ENCODE measurements around the gene ETS1.

Gene ETS1

GRCh38 chr11:128515826-128516778 is 71.3 kb downstream of the ETS1 start:
- Histone ChIP-seq H3K27me3 (ENCODE audit: control insufficient read depth in 5 of 5, insufficient read depth in 4 of 5, low read length in 5 of 5) (peaks cover 0 to 3% (median 0%) of the 10 kb centered on the region in 5 donors), H3K4me3 (ENCODE audit: low read depth in 1 of 5, low read length in 5 of 5) (peak overlapping the region in 4 of 5 donors; percentile 30 to 86 (median 52)), H3K9me3 (ENCODE audit: control insufficient read depth in 5 of 5, low read length in 5 of 5) (no peaks in the 10 kb centered on the region), H3K27ac (ENCODE audit: low read depth, low read length) (no peak overlapping the region), H3K36me3 (ENCODE audit: control insufficient read depth in 5 of 5, insufficient read depth in 5 of 5, low read length in 5 of 5) (peaks cover 0 to 15% (median 9%) of the 10 kb centered on the region in 5 donors), H3K9ac (ENCODE audit: low read length in 5 of 5) (peak overlapping the region in 1 of 5 donors; percentile 11), H3K4me1 (ENCODE audit: control insufficient read depth in 5 of 5, insufficient read depth in 5 of 5, low read length in 5 of 5) (peaks cover 2 to 84% (median 38%) of the 10 kb centered on the region in 5 donors)

- peaks cover 0 to 3% (median 0%) of the 10 kb centered on the region in 5 donors for H3K27me3 ChIP-seq (ENCODE audit: control insufficient read depth in 5 of 5, insufficient read depth in 4 of 5, low read length in 5 of 5)
- no peaks in the 10 kb centered on the region for H3K9me3 ChIP-seq (ENCODE audit: control insufficient read depth in 5 of 5, low read length in 5 of 5)
- peaks cover 2 to 94% (median 42%) of the 10 kb centered on the region in 5 donors for H3K4me1 ChIP-seq (ENCODE audit: control insufficient read depth in 5 of 5, insufficient read depth in 5 of 5, low read length in 5 of 5)
- peaks cover 0 to 15% (median 9%) of the 10 kb centered on the region in 5 donors for H3K36me3 ChIP-seq (ENCODE audit: control insufficient read depth in 5 of 5, insufficient read depth in 5 of 5, low read length in 5 of 5)
- H3K4me3 ChIP-seq (ENCODE audit: low read depth in 1 of 5, low read length in 5 of 5): peak overlapping the region in 3 of 5 donors; percentile 18 to 86 (median 72)
- H3K27ac ChIP-seq (ENCODE audit: low read depth, low read length): peak overlapping the region; percentile 37
- peak overlapping the region in 1 of 5 donors; percentile 40 for H3K9ac ChIP-seq (ENCODE audit: low read length in 5 of 5)
Measured at GRCh38 chr11:128515086-128515485, 72.3 kb downstream of the ETS1 start.

- Histone ChIP-seq H3K4me1 (ENCODE audit: control insufficient read depth in 5 of 5, insufficient read depth in 5 of 5, low read length in 5 of 5) (peaks cover 2 to 98% (median 48%) of the 10 kb centered on the region in 5 donors), H3K27ac (ENCODE audit: low read depth, low read length) (no peak overlapping the region), H3K4me3 (ENCODE audit: low read depth in 1 of 5, low read length in 5 of 5) (no peak overlapping the region)
Measured at GRCh38 chr11:128513915-128514681, 73.3 kb downstream of the ETS1 start.

GRCh38 chr11:128512474-128512996 is 74.8 kb downstream of the ETS1 start:
- Histone ChIP-seq H3K4me3 (ENCODE audit: low read depth in 1 of 5, low read length in 5 of 5) (peak overlapping the region in 2 of 5 donors; percentile 14 to 20), H3K4me1 (ENCODE audit: control insufficient read depth in 5 of 5, insufficient read depth in 5 of 5, low read length in 5 of 5) (peaks cover 2 to 100% (median 50%) of the 10 kb centered on the region in 5 donors), H3K36me3 (ENCODE audit: control insufficient read depth in 5 of 5, insufficient read depth in 5 of 5, low read length in 5 of 5) (peaks cover 0 to 15% (median 9%) of the 10 kb centered on the region in 5 donors), H3K27ac (ENCODE audit: low read depth, low read length) (no peak overlapping the region), H3K9ac (ENCODE audit: low read length in 5 of 5) (no peak overlapping the region), H3K27me3 (ENCODE audit: control insufficient read depth in 5 of 5, insufficient read depth in 4 of 5, low read length in 5 of 5) (peaks cover 0 to 3% (median 0%) of the 10 kb centered on the region in 5 donors), H3K9me3 (ENCODE audit: control insufficient read depth in 5 of 5, low read length in 5 of 5) (no peaks in the 10 kb centered on the region)

More at GRCh38 chr11:128513915-128514681, 73.3 kb downstream of the ETS1 start:
- H3K9ac ChIP-seq (ENCODE audit: low read length in 5 of 5): no peak overlapping the region
- H3K36me3 ChIP-seq (ENCODE audit: control insufficient read depth in 5 of 5, insufficient read depth in 5 of 5, low read length in 5 of 5): peaks cover 0 to 15% (median 9%) of the 10 kb centered on the region in 5 donors
- peaks cover 0 to 3% (median 0%) of the 10 kb centered on the region in 5 donors for H3K27me3 ChIP-seq (ENCODE audit: control insufficient read depth in 5 of 5, insufficient read depth in 4 of 5, low read length in 5 of 5)
- no peaks in the 10 kb centered on the region for H3K9me3 ChIP-seq (ENCODE audit: control insufficient read depth in 5 of 5, low read length in 5 of 5)

- H3K9ac ChIP-seq (ENCODE audit: low read length in 5 of 5): no peak overlapping the region
- H3K27me3 ChIP-seq (ENCODE audit: control insufficient read depth in 5 of 5, insufficient read depth in 4 of 5, low read length in 5 of 5): peaks cover 0 to 3% (median 0%) of the 10 kb centered on the region in 5 donors
- peaks cover 2 to 100% (median 49%) of the 10 kb centered on the region in 5 donors for H3K4me1 ChIP-seq (ENCODE audit: control insufficient read depth in 5 of 5, insufficient read depth in 5 of 5, low read length in 5 of 5)
- no peaks in the 10 kb centered on the region for H3K9me3 ChIP-seq (ENCODE audit: control insufficient read depth in 5 of 5, low read length in 5 of 5)
- H3K27ac ChIP-seq (ENCODE audit: low read depth, low read length): no peak overlapping the region
- H3K4me3 ChIP-seq (ENCODE audit: low read depth in 1 of 5, low read length in 5 of 5): no peak overlapping the region
- peaks cover 0 to 15% (median 10%) of the 10 kb centered on the region in 5 donors for H3K36me3 ChIP-seq (ENCODE audit: control insufficient read depth in 5 of 5, insufficient read depth in 5 of 5, low read length in 5 of 5)
Measured at GRCh38 chr11:128511712-128512111, 75.6 kb downstream of the ETS1 start.

- peaks cover 0 to 3% (median 0%) of the 10 kb centered on the region in 5 donors for H3K27me3 ChIP-seq (ENCODE audit: control insufficient read depth in 5 of 5, insufficient read depth in 4 of 5, low read length in 5 of 5)
- H3K36me3 ChIP-seq (ENCODE audit: control insufficient read depth in 5 of 5, insufficient read depth in 5 of 5, low read length in 5 of 5): peaks cover 0 to 24% (median 20%) of the 10 kb centered on the region in 5 donors
- no peaks in the 10 kb centered on the region for H3K9me3 ChIP-seq (ENCODE audit: control insufficient read depth in 5 of 5, low read length in 5 of 5)
- peaks cover 4 to 100% (median 43%) of the 10 kb centered on the region in 5 donors for H3K4me1 ChIP-seq (ENCODE audit: control insufficient read depth in 5 of 5, insufficient read depth in 5 of 5, low read length in 5 of 5)
- H3K27ac ChIP-seq (ENCODE audit: low read depth, low read length): peak overlapping the region; percentile 50
- no peak overlapping the region for H3K9ac ChIP-seq (ENCODE audit: low read length in 5 of 5)
- H3K4me3 ChIP-seq (ENCODE audit: low read depth in 1 of 5, low read length in 5 of 5): peak overlapping the region in 2 of 5 donors; percentile 7
Measured at GRCh38 chr11:128509621-128510389, 77.6 kb downstream of the ETS1 start.

GRCh38 chr11:128508770-128509510 is 78.4 kb downstream of the ETS1 start:
- Histone ChIP-seq H3K27me3 (ENCODE audit: control insufficient read depth in 5 of 5, insufficient read depth in 4 of 5, low read length in 5 of 5) (peaks cover 0 to 3% (median 0%) of the 10 kb centered on the region in 5 donors), H3K9me3 (ENCODE audit: control insufficient read depth in 5 of 5, low read length in 5 of 5) (no peaks in the 10 kb centered on the region), H3K27ac (ENCODE audit: low read depth, low read length) (peak overlapping the region; percentile 77), H3K4me1 (ENCODE audit: control insufficient read depth in 5 of 5, insufficient read depth in 5 of 5, low read length in 5 of 5) (peaks cover 4 to 100% (median 48%) of the 10 kb centered on the region in 5 donors), H3K9ac (ENCODE audit: low read length in 5 of 5) (no peak overlapping the region), H3K4me3 (ENCODE audit: low read depth in 1 of 5, low read length in 5 of 5) (peak overlapping the region in 1 of 5 donors; percentile 7), H3K36me3 (ENCODE audit: control insufficient read depth in 5 of 5, insufficient read depth in 5 of 5, low read length in 5 of 5) (peaks cover 0 to 24% (median 20%) of the 10 kb centered on the region in 5 donors)

- Histone ChIP-seq H3K4me3 (ENCODE audit: low read depth in 1 of 5, low read length in 5 of 5) (peak overlapping the region in 3 of 5 donors; percentile 33 to 52 (median 34)), H3K27me3 (ENCODE audit: control insufficient read depth in 5 of 5, insufficient read depth in 4 of 5, low read length in 5 of 5) (peaks cover 0 to 3% (median 0%) of the 10 kb centered on the region in 5 donors), H3K36me3 (ENCODE audit: control insufficient read depth in 5 of 5, insufficient read depth in 5 of 5, low read length in 5 of 5) (peaks cover 0 to 18% (median 15%) of the 10 kb centered on the region in 5 donors), H3K9ac (ENCODE audit: low read length in 5 of 5) (peak overlapping the region in 2 of 5 donors; percentile 11 to 57), H3K4me1 (ENCODE audit: control insufficient read depth in 5 of 5, insufficient read depth in 5 of 5, low read length in 5 of 5) (peaks cover 4 to 100% (median 52%) of the 10 kb centered on the region in 5 donors), H3K9me3 (ENCODE audit: control insufficient read depth in 5 of 5, low read length in 5 of 5) (no peaks in the 10 kb centered on the region), H3K27ac (ENCODE audit: low read depth, low read length) (peak overlapping the region; percentile 77)
Measured at GRCh38 chr11:128507936-128508335, 79.4 kb downstream of the ETS1 start.

Data from subcutaneous abdominal adipose tissue (tissue), 5 donors.